Measurements from ENCODE around the gene TCF12.

GRCh38 chr15:57263520-57263919 lies 345.1 kb downstream of the TCF12 start:
- TF ChIP-seq CTCF (IDR thresholded peaks at IDR 0.05) (no peak), REST (IDR thresholded peaks at IDR 0.05; ENCODE audit: insufficient read depth in 1 of 2, low read depth in 2 of 2, low read length in 1 of 2) (no peak), SIN3A (IDR thresholded peaks at IDR 0.05; ENCODE audit: borderline replicate concordance, insufficient read depth, low read depth, low read length) (no peak), POLR2AphosphoS5 (IDR thresholded peaks at IDR 0.05; ENCODE audit: low read depth, low read length) (no peak)
